HG02943 (cell line): Measurements from ENCODE around the gene BMP10.

Source experiments
- ATAC-seq: cut with Tn5 transposase; IDR thresholded peaks from one replicate; pipeline ENCODE4 v1.9.1; 2021; ENCODE audit warnings: mild to moderate bottlenecking, low read depth, moderate library complexity; ENCODE audit not compliant: unreplicated experiment

The BMP10 gene

GRCh38 chr2:68827666-68828065 is 43.5 kb downstream of the BMP10 start:
- ATAC-seq, result no peak

GRCh38 chr2:68825866-68826265 is 45.3 kb downstream of the BMP10 start:
- no peak for ATAC-seq

GRCh38 chr2:68824831-68825230 is 46.4 kb downstream of the BMP10 start:
- ATAC-seq, result no peak

- ATAC-seq, result no peak
Observed at GRCh38 chr2:68822207-68822872, 48.9 kb downstream of the BMP10 start.

- ATAC-seq, result no peak
Observed at GRCh38 chr2:68819556-68819955, 51.6 kb downstream of the BMP10 start.

- ATAC-seq, result no peak
Observed at GRCh38 chr2:68817306-68817705, 53.9 kb downstream of the BMP10 start.
